NCI-H2029 treated with DMSO at 0.1 percent for 48 hours (cell line): ENCODE data around the gene PSAT1.
A peak's percentile ranks its signal among the peaks of the same experiment; 100 is the strongest.
"Not testable (repeated sequence)": the region's sequence is repeated elsewhere in the genome, so short reads cannot be mapped to it uniquely, and the experiment has no call there.

ENCODE experiments used
- DNase-seq: peaks from one replicate; lab custom pipeline; 2025; lab: John Stamatoyannopoulos, UW

The PSAT1 gene

DNA sequence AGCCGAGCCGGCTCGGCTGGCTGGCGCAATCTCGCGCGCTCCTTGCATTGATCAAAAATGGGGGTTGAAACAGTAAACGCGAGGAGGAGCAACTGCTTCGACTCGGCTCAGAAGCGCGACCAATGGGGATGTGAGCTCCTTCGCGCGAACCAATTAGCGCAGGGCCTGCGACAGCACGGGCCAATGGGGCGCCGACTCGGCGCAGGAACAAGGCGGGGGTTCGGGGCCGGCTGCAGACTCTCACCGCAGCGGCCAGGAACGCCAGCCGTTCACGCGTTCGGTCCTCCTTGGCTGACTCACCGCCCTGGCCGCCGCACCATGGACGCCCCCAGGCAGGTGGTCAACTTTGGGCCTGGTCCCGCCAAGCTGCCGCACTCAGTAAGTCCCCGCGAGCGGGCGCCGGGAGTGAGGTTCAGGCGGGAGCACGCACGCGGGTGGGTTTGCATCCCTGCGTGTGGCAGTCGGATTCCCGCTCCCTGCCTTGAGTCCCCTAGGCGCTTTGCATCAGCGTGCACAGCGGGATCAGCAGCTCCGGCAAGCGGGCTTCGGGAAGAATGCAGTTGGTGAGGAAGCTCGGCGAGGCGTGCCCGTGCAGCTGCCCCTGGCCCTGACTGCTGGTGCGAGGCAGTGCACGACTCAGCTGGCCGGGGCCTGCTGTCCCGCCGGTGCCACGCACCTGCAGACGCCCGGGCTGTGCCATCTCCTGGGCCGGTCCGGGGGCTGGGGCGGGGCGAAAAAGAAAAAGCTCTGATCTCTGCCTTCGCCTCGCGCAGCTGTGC, at the start of gene PSAT1:
Gene PSAT1 (plus strand): TSS at position 233 of the 779 bp plus-strand sequence. CDS start 86 bp downstream, at position 319.
- peak; percentile 84 for DNase-seq

- DNase-seq, result no peak
These were observed 48.3 kb upstream of the PSAT1 start for GRCh38 chr9:78248635-78249034.

GRCh38 chr9:78249542-78249941, 47.4 kb upstream of the PSAT1 start:
- no peak for DNase-seq

- DNase-seq, result no peak
These were observed 44.3 kb upstream of the PSAT1 start for GRCh38 chr9:78252616-78253015.

- DNase-seq, result no peak
These were observed 43.6 kb upstream of the PSAT1 start for GRCh38 chr9:78253285-78253684.

GRCh38 chr9:78261403-78262001, 35.4 kb upstream of the PSAT1 start:
- peak; percentile 4 for DNase-seq

DNA sequence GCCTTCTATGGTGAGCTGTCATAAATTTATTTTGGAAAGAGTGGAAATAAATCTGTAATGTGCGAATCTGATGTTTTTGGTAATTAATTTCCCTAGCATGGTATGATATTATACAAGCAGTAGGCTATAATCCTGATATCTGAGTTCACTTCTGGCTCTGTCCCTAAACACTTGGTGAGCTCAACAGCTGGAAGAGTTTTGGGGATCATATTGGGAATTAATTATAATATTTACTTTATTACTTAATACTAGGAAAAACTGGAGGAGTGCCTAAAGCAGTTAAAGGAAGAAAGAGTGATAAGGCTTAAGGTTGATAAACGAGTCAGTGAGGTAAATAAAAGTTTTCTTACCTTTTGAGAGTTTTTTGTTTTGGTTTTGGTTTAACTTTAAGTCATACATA, 34.3 kb upstream of the PSAT1 start:
- DNase-seq, result no peak

- DNase-seq, result no peak
These were observed 29.0 kb upstream of the PSAT1 start for GRCh38 chr9:78267889-78268288.

GRCh38 chr9:78269784-78270183, 27.1 kb upstream of the PSAT1 start:
- no peak for DNase-seq

GRCh38 chr9:78272307-78272706, 24.6 kb upstream of the PSAT1 start:
- DNase-seq, result no peak

GRCh38 chr9:78273761-78274160, 23.2 kb upstream of the PSAT1 start:
- DNase-seq, result no peak

DNA sequence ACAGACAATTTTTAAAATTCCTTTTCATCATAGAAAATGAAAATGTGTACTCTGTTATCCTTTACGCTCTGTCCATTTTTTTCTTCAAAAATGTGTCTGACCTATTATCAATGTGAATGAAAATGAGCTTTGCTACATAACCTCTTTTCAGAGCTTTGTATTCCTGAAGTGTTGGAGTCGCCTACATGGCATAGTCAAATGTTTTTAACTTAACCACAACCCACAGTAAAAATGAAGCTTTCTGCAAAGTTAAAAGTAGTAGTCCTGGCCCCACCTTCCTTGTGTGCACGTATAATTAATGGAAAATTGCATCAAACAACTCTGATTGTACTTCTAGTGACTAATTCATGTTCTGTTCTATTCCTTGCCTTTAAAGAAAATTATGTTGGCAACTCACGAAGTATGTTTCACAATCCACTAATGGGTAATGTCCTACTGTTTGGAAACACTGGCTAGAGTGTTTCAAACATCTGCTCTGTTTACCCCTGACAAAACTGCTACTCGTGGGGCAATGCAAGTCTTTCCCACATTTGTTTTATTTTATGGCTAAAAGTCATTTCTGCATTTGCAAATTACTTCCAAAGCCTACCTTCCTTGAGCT, 18.6 kb upstream of the PSAT1 start:
- DNase-seq, result no peak

DNA sequence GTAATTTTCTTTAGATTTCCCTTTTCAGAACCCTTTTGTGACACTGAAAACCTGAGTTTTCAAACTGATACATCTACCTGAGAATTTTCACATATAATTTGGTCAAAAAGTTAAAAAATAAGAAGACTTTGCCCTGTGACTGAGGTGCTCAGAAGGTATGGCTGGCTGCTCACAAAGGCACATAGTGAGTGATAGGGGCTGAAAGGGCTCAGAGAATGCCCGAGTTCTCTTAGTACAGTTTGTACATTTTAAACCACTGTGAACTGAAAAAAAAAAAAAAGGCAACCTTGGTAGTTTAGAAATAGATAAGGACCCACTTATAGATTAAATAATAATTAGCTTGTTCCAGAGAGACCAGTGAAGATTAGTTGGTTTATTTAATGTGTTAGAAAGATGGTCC, 18.1 kb upstream of the PSAT1 start:
- DNase-seq, result no peak

DNA sequence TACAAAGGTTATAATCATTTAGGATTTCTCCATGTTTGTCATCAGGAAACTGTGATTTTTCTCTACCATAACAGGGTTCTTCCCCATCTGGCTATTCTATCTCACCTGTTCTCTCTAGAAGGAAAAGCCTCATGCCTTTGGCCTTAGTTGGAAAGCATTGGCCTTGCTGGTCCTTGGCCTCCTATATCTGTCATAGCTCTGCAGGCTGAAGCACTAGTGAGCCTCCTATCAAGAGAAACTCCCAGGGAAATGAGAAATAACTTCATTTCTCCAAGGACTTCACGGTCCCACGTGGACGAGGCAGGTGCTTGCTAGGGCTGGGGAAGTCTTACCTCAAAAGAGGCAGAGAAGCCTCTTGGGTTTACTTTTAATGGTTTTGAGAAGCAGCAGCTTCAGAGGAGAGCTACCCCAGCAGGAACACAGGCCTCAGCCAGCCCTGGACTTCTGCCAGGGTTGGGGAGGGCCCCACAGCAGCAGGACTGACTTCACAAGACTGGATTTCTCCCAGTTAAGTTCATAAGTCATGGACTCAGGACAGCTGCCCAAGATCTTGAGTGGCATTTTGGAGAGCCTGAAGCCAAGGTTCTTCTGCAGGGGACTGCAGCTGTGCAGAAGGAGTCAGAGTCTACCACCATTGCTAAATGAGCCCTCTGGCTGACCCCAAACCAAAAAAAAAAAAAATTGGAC, 15.8 kb upstream of the PSAT1 start:
- no peak for DNase-seq

DNA sequence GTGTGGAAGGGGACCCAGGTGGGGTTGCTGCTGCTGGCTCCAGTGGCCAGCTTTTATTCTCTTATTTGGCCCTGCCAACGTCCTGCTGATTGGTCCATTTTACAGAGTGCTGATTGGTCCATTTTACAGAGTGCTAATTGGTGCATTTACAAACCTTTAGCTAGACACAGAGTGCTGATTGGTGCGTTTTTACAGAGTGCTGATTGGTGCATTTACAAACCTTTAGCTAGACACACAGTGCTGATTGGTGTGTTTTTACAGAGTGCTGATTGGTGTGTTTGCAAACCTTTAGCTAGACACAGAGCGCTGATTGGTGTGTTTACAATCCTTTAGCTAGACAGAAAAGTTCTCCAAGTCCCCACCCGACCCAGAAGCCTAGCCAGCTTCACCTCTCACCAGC, 12.7 kb upstream of the PSAT1 start:
- not testable (repeated sequence) for DNase-seq

- no peak for DNase-seq
These were observed 10.8 kb upstream of the PSAT1 start for GRCh38 chr9:78286125-78286524.

DNA sequence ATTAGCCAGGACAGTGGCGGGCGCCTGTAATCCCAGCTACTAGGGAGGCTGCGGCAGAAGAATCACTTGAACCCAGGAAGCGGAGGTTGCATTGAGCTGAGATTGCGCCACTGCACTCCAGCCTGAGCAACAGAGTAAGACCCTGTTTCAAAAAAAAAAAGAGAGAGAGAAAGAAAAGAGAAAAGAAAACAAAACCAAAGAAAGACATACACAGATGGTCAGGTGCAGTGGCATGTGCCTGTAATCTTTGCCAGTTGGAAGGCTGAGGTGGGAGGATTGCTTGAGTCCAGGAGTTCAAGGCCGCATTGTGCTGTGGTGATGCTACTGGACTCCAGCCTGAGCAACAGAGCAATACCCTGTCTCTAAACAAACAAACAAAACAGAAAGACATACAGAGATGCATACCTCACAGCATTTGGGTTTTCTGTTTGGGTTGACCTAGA, 10.0 kb upstream of the PSAT1 start:
- no peak for DNase-seq

DNA sequence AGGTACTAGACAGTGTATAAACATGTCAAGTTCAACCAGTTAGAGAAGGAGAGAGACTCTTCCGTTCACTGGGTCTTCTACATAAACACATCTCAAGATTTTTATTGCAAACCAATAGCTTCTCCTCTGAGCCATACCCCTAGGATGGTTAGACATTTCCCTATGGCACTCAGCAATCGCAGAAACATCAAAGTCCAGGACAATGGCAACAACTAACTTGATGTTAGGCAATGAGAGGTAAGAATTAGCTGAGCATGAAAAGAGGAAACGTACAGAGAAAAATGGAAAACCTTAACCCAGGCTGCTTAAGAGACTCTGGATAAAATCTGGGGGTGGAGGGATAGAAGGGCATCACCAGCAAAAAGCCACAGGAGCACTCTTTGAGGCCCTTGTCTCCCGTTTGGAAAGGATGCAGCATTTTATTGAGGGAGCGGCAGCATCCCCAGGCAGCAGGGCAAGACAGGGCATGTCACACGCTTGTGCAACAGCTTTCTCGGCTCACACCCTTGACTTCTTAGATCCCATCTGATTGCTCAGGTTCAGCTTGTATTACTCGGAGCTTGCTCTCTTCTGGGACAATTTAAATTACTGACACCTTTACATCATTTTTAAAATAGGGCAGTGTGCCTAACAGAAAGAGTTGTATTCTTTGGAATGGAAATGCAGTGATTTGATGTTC, 8.6 kb upstream of the PSAT1 start:
- DNase-seq, result no peak

DNA sequence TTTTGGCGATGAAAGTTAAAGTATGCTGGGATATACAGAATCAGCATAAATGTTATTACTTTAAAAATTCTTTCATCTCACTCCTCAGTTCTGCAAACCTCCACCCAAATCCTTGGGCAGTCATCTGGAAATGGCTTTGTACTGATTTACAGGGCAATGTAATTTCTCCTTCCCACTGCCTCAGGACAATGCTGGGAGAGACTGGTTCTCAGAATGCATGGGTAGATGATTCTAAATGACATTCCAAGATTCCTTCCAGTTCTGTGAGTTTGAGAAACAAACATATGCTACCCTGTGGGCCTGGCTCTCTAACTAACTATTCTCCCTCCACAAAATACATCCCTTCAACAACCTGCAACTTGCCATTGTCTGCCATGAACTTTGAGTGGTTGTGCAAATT, 7.5 kb upstream of the PSAT1 start:
- DNase-seq, result no peak

DNA sequence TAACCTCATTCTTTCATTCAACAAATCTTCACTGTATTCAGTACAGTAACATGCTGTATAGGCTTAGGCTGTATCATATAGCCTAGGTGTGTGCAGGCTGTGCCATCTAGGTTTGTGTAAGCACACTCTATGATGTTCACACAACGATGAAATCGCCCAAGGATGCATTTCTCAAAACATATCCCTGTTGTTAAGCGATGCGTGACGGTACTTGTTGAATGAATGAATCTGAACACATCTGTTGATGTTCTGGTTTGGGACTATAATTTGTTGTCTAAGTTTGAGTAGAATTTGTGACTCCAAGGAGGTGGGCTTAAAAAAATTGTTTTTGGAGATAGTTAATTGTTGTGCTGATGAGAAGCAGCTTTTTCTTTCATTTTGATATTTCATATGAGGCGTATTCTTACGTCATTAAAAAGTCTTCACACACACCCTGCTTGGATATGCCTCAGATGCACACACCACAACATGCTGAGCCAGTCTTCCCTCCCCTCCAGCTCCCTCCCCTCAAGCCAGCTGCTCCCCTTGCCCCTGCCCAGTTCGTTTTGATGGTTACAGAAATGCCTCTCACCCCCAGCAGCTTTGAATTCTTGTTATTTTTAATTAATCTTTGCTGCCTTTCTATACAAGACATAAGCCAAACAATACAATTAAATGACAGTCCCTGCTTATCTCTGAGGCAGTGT, 5.5 kb upstream of the PSAT1 start:
- DNase-seq, result no peak

DNA sequence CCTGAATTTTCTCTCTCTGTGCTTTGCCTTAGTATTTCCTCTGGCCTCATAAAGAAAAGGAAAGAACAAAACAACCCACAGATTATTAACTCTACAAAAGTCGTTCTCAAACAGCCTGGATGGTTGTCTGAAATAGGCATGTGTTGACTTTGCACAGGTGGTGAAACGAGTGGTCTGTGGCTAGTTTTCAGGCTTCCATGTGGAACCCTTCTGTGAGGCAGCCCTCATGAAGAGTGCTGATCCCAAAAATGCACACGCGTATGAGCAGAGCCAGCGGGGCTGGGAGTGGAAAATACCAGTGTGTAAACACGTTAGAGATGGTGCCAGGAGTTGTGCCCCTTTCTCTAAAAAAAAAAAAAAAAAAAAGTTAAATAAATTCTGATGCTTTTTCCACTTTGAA, 4.9 kb upstream of the PSAT1 start:
- DNase-seq, result no peak
